AG10803 (cell line): ENCODE measurements around the gene DUOX1.
A peak's percentile ranks its signal among the peaks of the same experiment; 100 is the strongest.

Experiments used
- DNase-seq: peaks from one replicate; pipeline ENCODE4 v3.0.0; 2010; ENCODE audit warnings: low read depth
- H3K4me3 ChIP-seq: 2 replicates; pipeline ENCODE4 v1.5.1; 2011; ENCODE audit warnings: mild to moderate bottlenecking, low read length, control low read depth
- TF ChIP-seq, protein P1 (sequence below): conservative IDR thresholded peaks from 2 replicates; pipeline ENCODE4 v1.5.1; 2011; ENCODE audit warnings: mild to moderate bottlenecking, low read length, control low read depth, inconsistent platforms

DUOX1 gene

GRCh38 chr15:45177285-45177684, 47.5 kb downstream of the DUOX1 start:
- DNase-seq: no peak
- TF ChIP-seq, protein P1, sequence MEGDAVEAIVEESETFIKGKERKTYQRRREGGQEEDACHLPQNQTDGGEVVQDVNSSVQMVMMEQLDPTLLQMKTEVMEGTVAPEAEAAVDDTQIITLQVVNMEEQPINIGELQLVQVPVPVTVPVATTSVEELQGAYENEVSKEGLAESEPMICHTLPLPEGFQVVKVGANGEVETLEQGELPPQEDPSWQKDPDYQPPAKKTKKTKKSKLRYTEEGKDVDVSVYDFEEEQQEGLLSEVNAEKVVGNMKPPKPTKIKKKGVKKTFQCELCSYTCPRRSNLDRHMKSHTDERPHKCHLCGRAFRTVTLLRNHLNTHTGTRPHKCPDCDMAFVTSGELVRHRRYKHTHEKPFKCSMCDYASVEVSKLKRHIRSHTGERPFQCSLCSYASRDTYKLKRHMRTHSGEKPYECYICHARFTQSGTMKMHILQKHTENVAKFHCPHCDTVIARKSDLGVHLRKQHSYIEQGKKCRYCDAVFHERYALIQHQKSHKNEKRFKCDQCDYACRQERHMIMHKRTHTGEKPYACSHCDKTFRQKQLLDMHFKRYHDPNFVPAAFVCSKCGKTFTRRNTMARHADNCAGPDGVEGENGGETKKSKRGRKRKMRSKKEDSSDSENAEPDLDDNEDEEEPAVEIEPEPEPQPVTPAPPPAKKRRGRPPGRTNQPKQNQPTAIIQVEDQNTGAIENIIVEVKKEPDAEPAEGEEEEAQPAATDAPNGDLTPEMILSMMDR: no peak
- no peak overlapping the region for H3K4me3 ChIP-seq

DNA sequence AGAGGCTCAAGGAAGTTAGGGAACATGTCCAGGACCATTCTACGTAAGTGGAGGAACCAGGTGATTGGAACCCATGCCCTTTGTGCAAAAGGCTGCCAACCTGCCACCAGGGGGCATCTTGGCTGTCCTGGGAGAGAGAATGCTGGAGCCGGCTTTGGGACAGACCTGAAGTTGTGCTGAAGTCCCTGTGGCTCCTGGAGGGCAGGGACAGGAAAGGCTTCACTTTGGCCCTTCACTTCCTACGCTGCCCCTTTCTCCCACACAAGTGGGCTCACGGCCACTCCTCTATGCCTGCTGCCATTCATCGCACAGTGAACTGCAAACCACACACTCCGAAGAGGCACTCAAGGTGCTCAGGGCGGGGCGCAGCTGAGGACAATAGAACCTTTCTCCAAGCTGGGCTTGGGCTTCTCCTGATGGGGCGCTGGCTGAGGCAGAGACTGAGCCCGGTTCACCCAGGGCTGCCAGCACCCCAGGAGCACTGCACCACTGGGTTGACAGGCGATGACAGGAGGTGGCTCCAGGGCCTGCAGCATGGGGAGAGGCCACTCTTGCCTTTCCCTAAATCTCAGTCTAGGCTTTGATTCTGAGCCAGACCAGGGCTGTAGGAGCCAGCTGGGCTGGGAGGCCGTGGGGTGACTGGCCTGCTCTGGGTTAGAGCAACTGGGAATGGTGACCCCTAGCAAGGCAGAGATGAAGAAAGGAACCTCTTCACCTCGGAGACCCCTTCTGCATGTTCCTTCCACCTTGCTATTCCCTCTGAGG, 49.6 kb downstream of the DUOX1 start:
- no peak overlapping the region for H3K4me3 ChIP-seq
- DNase-seq: peak; percentile 17
- TF ChIP-seq, protein P1: peak; percentile 57

DNA sequence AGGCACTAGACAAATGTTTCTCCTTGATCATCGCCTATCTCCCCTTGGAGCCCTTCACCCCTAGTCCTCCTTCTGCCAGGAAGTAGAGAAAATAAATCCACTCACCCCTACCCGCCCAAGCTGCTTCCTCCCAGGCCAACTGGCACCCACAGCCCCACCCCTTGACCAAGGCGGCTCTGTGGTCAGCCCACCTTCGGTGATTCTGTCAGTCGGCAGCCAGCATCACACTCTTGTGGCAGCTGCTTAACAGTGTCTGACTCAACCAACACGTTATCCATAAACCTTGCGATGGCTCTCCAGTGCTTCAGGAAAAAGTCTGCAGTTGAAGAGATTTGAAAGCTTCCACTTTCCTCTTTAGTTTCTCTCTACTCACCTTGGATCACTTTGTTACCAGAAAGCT, 50.4 kb downstream of the DUOX1 start:
- no peak for DNase-seq
- H3K4me3 ChIP-seq: no peak overlapping the region
- TF ChIP-seq, protein P1: no peak

- no peak for DNase-seq
- TF ChIP-seq, protein P1: no peak
- no peak overlapping the region for H3K4me3 ChIP-seq
These were observed 51.0 kb downstream of the DUOX1 start for GRCh38 chr15:45180648-45181436.

DNA sequence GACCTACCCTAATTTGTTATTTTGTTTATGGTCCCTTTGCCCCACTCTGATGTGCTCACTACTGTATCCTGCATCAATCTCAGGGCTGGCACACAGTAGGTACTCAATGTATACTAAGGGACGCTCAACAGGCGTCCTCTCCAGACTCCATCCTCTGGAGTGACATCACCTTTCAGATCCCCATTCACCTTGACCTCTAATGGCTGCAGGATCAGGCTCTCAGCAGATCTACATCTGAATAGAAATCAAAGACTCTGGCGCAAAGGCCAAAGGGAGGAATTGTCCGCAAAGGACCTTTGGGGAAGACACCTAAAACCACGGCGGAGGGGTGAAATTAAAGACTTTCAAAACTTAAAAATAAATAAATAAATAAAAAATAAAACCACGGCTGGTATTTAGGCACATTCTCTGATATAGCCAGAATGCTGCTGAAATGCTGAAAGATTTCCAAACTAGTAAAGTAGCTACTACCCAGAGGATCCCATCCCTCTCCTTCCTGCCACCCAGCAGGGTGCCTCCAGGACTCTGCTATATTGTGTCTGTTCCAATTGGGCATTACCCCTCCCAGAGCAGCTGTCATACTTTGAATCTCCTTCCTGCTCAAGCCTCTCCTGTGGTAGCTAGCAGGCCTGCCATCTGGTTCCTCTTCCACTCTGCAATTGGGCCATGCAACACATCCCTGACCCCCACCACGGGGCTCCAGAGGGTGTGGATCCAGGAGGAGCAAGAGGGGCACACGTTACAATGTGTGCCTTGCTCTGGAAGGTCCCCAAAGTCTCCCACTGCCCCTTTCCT, 51.9 kb downstream of the DUOX1 start:
- no peak overlapping the region for H3K4me3 ChIP-seq
- TF ChIP-seq, protein P1: no peak
- DNase-seq: no peak

DNA sequence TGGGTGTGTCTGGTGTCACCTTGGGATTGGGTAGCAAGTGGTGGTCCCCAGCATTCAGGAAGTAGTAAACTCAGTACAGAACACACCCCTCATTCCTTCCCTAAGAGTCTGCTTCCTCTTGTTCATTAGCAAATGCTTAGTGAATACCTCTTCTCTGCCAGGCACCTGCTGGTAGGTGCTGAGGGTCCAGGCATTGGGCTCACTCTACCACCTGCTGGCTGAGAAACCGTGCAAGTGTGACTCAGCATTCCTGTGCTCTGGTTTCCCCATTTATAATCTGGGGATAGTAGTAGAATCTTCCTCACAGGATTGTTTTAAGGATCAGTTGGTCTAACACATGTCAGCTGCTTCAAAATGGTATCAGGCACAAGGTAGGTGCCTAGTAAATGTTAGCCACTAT, 53.2 kb downstream of the DUOX1 start:
- no peak for DNase-seq
- TF ChIP-seq, protein P1: no peak
- H3K4me3 ChIP-seq: no peak overlapping the region
